Fibroblast of upper back skin (primary cell): Measurements from ENCODE around the gene MT2A.
"Not testable (repeated sequence)": the region's sequence is repeated elsewhere in the genome, so short reads cannot be mapped to it uniquely, and the experiment has no call there.

Source experiments
- DNase-seq: peaks from one replicate; pipeline ENCODE4 v3.0.0-alpha.2; 2013

Gene MT2A

DNA sequence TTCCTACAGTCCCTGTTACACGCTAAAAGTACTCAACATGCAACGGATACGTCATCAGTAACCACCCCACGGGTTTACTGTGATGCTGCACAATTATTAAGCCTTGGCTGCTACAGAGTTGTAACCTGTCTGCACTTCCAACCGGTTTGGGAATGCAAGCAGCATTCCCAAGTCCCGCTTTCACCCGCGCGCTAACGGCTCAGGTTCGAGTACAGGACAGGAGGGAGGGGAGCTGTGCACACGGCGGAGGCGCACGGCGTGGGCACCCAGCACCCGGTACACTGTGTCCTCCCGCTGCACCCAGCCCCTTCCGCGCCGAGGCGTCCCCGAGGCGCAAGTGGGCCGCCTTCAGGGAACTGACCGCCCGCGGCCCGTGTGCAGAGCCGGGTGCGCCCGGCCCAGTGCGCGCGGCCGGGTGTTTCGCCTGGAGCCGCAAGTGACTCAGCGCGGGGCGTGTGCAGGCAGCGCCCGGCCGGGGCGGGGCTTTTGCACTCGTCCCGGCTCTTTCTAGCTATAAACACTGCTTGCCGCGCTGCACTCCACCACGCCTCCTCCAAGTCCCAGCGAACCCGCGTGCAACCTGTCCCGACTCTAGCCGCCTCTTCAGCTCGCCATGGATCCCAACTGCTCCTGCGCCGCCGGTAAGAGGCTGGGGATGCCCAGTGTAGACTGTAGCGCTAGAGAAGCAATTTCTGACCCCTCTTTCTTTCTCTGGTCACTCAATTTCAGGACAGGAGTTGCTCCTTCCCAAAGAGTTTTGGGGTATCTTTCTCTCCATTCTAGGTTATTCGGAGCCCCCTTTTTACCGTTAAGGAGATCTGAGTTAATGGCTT, at the start of gene MT2A:
Gene MT2A, plus strand, starts transcription at position 542 of the 833 bp plus-strand sequence. Its CDS starts 72 bp downstream, at position 614.
- peak; percentile 96 for DNase-seq

DNA sequence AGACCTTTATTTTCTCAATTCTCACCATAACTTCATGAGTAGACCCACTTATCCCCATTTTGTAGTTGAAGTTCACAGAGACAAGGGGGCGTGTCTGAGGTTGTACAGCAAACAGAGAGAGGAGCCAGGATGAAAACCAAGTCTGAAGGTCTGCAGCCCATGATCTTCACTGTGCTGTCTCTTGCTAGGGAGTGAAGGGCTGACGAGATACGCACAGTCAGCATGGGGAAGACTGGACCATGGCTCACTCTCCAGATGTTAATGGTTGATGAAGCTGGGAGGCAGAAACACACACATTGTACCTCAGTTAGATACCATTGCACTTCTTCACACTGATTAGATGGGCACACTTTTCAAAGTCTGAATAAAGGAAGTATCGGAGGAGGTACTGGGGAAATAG, 49.3 kb upstream of the MT2A start:
- no peak for DNase-seq

DNA sequence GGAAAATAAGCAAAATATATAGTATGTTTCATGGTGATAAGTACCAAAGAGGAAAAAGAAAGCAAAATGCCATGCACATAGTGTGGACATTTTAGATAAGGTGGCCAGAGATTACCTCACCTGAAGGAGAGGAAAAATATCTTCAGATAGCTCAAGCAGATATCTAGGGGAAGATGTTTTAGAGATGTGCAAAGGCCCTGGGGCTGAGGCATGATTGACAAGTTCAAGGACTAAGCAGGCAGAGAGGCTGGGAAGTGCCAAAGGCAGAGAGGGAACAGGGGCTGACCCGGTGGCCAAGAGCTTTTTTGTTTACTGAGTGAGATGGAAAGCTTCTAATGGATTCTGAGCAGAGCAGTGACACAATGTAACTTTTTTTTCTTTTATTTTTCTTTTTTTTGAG, 47.9 kb upstream of the MT2A start:
- DNase-seq: no peak

DNA sequence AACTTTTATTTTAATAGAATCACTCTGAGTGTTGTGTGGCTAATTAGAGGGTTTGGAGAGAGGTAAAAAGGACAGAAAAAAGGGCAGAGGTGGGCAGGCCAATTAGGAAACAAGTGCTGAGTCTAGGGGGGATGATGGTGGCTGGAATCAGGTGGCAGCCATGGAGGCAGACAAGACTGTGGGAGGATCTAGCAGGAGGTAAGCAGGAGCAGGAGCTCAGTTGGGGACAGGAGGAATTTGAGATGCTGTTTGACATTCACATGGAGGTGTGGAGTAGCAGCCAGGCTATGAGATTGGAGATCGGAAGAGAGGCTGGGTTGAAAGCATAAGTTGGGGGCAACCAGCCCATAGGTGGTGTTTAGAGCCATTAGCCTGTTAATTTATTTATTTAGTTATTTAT, 47.3 kb upstream of the MT2A start:
- no peak for DNase-seq

DNA sequence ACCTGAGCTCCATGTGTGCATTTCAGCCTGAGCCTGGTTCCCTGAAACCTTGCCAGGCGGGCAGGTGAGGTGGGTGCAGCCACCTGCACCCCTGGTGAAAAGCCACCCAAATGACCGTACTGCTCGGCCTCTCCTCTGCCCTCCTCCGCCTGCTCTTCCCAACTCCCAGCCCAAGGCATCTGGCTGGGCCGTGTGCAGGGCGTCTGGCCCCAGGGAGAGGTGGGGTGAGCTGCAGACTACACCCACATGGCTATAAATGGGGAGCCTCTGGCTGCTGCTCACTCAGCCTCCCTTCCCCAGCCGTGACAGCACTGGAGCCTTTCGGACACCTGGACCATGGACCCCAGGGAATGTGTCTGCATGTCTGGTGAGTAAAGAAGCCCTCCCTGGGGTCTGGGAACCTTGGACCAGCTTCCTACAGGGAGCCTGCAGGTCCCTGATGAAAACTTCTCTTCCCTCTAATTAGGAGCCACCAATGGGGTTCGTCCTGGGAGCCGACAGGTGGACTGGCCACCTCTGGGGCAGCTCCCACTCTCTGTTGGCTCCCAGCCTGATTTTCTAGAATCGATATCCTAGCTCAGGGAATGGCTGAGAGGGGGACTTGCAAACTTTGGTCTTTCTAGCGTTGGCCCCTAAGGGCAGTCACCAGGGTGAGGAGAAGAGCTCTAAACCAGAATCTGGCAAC, 43.4 kb upstream of the MT2A start, which contains the start of gene MT4:
Gene MT4, plus strand, starts transcription at position 281 of the 685 bp plus-strand sequence. Its CDS starts 56 bp downstream, at position 337.
- DNase-seq: no peak

DNA sequence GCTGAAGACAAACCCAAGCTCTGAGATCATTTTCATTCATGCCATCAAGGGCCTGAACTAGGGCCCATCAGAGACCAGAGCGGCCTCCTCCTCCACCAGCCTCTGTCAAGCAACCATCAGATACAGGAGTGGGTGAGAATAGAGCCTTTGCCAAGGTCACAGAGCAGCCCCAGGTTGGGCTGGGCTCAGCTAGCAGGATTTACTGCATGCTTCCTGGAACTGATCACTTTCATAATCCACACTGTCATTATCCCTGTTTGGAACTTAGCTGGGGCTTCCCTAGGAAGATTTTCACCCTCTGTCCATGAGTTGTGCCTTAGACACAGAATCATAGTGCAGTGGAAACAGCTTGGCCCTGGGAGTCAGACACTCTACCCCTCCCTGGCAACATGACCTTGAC, 38.4 kb upstream of the MT2A start:
- no peak for DNase-seq

DNA sequence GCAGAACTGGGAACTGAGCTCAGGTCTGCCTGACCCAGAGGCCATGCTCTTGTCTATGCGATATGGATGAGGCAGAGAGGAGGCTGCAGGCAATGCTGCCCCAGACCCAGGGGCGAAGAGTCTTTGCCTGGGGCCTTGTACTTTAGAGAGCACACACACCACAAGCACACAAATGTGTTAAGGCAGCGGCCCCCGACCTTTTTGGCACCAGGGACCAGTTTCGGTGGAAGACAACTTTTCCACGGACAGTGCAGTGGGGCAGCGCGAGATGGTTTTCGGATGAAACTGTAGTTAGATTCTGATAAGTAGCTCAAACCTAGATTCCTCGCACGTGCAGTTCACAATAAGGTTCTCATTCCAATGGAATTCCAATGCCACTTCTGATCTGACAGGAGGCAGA, 36.9 kb upstream of the MT2A start:
- DNase-seq: no peak

DNA sequence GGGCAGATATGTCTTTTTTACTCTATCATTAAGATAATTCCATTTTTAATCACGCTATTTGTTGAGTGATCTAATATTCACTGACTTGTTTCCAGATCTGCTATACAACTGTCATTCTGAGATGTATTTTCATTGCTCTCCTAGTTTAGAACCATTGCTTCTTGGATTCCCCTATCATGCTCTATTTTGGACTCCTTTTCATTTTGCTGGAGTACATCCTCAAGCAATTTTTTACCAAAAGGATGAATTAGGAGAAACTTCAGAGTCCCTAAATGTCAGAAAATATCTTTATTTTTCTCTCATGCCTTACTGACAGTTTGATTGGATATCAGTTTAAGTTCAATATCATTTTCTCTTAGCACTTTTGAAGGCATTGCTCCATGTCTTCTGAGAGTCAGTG, 33.8 kb upstream of the MT2A start:
- no peak for DNase-seq

DNA sequence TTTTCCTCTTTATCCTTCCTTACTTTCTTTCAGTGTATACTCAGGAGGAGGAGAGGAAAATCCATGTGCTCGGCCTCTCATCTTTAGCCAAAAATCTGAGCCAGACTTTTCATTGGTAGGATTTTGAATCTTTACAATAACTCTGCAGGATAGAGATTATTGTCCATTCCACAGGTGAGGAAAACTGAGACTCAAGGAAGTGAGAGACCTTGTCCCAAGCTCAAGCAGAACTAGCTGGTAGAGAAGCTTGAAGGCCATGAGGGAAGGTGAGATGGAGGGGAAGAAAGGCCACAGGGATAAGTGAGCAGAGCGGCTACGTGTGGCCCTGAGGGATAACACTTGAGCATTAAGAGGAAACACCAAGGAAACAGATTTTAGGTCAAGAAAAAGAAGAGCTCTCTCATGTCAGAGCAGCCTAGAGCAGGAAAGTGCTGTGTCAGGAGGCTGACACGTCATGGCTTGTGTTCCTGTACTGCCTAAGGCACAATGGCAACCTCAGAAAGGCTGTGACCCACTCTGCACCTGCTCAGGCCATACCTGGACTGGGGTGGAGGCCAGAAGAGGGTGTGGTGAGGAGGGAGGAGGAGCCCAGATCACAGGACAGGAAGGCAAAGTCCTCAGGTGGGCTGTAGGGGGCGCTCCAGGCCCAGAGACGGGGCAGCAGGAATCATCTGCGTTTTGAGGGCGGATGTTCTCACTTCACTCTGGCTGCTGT, 31.6 kb upstream of the MT2A start:
- peak; percentile 44 for DNase-seq

DNA sequence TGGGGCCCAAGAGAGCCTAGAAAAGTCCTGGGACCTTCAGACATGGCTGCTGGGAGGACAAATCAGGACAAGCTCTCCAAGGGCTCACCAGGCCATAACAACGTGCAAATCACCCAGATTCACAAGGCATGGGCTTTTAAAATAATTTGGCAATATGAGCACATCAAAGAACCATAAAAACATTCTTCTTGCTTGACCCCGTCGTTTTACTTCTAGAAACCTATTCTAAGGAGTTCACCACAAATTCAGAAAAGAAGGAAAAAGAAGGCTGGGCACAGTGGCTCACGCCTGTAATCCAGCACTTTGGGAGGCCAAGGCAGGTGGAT, 31.1 kb upstream of the MT2A start:
- no peak for DNase-seq

DNA sequence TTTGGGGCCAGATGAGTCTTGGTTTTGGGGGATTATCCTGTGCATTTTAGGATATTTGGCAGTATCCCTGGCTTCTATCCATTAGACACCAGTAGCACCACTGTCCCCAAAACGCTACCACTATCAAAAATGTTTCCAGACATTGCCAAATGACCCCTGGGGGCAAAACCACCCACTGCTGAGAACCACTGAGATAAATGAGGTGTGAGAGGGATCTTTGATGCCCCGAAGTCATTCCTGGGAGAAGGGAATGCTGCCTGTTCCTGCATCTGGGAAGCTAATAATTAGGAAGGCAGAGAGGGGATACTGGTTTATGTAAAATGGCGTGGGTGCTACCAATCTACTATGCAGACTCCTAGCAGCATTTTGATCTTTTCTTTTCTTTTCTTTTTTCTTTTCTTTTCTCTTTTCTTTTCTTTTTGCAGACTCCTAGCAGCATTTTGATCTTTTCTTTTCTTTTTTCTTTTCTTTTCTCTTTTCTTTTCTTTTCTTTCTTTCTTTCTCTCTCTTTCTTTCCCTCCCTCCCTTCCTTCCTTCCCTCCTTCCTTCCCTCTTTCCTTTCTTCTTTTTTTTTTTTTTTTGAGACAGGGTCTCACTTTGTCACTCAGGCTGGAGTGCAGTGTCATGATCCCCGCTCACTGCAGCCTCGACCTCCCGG, 27.9 kb upstream of the MT2A start:
- no peak for DNase-seq

DNA sequence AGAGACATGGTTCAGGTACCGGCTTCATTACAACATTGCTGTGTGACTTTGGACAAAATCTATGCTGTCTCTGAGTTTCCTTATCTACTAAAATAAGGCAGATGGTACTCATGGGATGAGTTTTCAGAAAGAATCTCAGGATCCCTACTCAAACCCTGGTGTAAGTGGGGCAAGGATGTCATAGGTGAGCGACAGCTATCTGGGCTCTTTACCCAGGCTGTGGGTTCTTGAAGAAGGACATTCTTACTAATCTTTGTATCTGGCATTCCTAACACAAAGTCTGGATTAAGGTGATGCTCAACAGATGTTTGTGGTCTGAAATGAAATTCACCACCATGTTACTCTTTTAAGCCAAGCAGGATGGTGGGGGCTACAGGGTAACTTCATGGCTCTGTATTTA, 25.5 kb upstream of the MT2A start:
- DNase-seq: not testable (repeated sequence)

DNA sequence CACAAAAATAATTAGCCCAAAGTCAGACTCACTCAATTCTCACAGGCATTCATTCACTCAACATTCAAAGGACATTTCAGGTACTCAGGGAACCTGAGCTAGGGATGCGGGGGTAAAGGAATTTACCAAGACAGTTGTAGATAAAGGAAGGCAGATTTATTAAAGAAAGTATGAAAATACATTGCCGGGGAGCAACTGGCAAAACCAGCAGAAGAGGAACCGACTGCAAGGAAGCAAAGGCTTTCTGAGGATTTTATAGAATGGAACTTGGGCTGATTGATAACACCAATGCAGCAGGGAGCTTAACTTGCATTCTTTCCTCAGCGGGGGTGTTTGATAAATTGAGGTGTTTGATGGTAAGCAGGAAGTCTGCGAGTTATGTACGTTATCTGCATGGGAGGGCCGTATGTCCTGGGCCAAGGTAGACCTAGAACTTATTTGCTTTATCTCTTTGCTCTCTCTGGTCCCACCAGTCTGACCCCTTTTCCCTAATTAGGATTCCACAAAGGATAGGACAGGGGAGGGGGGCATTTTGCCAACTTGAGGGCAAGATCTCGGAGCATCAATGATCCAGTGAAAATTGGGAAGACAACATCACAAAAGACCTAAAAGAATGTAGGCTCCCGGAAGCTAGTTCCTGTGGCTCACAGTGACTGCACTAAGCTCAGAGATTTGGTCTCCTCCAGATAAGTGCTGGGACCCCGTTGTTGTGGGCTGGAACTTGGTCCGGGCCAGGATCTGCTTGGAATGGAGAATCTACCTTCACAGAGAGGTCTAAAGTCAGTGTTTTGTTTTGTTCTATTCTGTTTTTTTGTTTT, 24.8 kb upstream of the MT2A start:
- no peak for DNase-seq

DNA sequence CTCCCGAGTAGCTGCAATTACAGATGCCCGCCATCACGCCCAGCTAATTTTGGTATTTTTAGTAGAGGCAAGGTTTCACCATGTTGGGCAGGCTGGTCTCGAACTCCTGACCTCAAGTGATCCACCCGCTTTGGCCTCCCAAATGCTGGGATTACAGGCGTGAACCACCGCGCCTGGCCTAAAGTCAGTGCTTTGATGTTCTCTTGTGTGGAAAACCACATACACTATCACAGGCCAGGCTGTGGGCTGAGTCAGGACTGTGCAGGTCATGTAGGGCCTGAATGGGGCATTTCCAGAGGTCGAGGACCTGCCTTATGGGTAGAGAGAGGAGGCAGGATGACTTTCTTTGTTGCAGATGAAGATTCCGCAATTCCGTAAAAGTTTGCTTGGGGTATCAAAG, 24.1 kb upstream of the MT2A start:
- no peak for DNase-seq

DNA sequence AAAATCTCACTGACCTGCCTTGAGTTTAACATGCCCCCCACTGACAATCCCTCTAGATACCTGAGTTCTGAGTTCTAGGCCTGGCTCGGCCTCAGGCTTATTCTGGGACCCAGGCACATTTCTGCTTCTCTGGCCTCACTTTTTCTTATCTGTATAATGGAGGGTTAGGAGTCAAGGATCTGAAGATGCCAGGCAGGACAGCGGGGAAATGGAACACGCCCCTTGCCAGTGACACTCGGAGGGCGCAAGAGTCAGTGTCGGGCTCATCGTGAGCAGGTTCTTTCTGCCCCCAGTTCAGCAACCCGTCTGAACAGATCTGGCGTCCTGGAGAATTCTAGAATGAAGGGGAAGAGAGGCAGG, 19.6 kb upstream of the MT2A start:
- DNase-seq: no peak

DNA sequence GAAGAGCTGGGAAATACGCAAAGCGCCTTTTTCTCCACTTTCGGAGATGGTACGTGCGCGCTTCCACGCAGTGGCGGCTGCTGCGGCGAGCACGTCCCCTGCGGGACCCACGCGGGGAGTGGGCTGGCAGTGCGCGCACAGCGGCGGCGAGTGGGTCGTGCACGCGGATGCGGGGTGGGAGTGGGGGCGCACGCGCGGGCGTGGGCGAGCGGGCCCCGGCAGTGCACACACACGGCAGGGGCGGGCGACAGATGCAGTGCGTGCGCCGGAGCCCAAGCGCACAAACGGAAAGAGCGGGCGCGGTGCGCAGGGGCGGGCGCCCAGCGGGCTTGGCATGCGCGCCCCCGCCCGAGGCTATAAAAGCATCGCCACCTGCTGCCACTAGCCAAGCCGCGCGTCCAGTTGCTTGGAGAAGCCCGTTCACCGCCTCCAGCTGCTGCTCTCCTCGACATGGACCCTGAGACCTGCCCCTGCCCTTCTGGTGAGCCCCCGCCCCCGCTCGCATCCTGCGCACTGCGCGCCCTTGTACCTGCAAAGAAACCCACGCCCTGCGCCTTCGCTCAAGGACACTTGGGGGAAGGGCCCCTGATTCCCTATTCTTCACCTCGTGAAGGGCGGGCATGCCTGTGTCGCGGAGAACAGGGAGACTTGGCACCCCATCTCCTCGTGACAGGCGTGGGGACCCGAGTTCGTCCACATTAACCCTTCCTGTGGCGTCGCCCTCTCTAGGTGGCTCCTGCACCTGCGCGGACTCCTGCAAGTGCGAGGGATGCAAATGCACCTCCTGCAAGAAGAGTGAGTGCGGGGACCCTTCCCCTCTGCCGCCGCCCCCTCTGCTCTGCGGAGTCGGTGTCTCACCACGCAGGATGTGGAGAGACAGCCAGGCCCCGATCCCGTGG, 19.0 kb upstream of the MT2A start, which contains the start of gene MT3:
Gene MT3, plus strand, starts transcription at position 388 of the 899 bp plus-strand sequence. Its CDS starts 63 bp downstream, at position 451.
- no peak for DNase-seq

DNA sequence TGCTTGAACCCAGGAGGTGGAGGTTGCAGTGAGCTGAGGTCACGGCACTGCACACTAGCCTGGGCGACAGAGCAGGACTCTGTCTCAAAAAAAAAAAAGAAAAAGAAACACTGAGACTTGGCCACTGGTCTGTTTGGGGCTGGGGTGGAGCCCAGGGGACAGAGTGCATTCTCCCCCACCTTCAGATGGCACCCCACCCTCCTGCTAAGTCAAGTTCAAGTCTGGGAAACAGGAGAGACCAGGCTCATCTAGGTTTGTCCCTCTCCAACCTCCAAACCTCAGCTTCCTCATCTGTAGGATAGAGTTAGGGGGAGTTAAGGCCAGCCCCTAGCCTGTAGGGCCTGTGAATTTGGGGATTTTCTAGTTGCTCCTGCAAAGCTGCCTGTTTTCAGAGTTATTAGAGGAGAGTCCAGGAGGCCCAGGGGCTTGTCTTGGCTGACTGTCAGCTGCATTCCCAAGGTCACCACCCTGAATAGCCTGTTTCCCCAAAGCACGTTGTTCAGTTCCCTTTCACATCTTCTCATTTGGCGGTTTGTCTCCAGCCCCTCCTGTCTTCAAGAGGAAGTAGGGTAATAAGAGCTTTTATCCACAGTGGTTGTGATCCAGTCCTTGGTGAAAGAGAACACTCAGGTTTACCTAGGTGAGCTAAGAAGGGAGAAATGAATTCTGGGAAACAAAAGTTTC, 16.9 kb upstream of the MT2A start:
- DNase-seq: no peak

DNA sequence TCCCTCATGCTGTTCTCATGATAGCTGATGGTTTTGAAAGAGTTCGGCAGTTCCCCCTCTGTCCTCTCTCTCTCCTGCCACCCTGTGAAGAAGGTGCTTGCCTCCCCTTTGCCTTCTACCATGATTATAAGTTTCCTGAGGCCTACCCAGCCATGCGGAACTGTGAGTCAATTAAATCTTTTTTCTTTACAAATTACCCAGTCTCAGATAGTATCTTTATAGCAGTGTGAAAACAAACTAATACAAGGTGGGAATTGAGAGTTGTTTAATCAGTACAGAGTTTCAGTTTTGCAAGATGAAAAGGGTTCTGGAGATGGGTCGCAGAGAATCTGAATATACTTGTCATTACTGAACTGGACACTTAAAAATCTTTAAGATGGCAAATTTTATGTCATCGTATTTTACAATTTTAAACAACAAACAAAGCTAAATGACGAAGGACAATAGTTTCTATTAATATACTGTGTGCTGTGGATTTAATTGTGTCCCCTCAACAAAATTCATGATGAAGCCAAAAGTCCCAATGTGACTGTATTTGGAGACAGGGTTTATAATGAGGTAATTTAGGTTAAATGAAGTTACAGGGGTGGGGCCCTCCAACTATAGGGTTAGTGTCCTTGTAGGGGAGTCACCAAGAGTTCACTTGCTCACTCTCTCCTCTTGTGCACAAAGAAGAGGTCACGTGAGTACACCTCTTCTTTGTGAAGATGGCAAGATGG, 14.7 kb upstream of the MT2A start:
- no peak for DNase-seq

DNA sequence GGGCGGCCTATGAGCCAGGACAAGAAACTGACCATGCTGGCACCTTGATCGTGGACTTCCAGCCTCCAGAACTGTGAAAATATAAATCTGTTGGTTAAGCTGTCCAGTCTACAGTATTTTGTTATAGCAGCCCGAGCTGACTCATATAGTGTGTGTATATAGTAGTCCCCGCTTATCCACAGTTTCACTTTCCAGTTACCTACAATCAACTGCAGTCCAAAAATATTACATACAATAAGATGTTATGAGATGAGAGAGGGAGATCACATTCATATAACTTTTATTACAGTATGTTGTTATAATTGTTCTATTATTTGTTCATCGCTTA, 14.1 kb upstream of the MT2A start:
- DNase-seq: no peak

DNA sequence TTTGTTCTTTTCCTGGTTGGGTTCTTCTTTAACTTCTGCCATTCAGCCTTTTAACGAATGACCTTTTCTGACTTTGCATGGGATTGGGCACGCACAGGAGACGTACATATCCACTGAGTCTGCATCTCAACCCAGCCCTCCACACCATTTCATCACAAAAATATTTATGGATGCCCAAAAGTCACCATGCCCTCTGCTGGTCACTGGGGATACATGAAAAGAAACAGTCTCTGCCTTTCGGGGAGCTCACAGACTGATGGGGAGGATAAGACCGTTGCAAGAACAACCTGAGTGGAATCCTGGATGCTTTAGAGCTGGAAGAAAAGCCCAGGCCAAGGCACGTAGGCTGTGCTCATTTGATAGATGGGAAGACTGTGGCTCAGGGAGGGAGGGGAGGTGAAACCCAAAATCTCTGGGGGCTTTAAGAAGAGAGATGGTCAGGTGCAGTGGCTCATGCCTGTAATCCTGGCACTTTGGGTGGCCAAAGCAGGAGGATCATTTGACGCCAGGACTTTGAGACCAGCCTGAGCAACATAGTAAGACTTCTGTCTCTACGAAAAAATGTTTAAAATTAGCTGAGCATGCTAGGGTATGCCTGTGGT, 7.9 kb upstream of the MT2A start:
- DNase-seq: peak; percentile 63
